ENCODE results near the gene SLC20A1.

SLC20A1 gene

GRCh38 chr2:112703684-112704083, 57.9 kb downstream of the SLC20A1 start:
- no peak for TF ChIP-seq TEAD4 (IDR thresholded peaks at IDR 0.05)
- no peak for TF ChIP-seq MAX (IDR thresholded peaks at IDR 0.05)
- TF ChIP-seq CREB1 (IDR thresholded peaks at IDR 0.05; ENCODE audit: low read depth) = no peak
- TF ChIP-seq ZBTB7A (IDR thresholded peaks at IDR 0.05; ENCODE audit: low read depth) = no peak
- no peak for TF ChIP-seq EP300 (IDR thresholded peaks at IDR 0.05; ENCODE audit: borderline replicate concordance)
- no peak for TF ChIP-seq FOXM1 (IDR thresholded peaks at IDR 0.05; ENCODE audit: borderline replicate concordance, low read depth)
- TF ChIP-seq REST (IDR thresholded peaks at IDR 0.05; ENCODE audit: low read depth) = no peak
- no peak for TF ChIP-seq NFIC (IDR thresholded peaks at IDR 0.05)
- TF ChIP-seq CEBPB (IDR thresholded peaks at IDR 0.05) = no peak
- no peak for TF ChIP-seq EGR1 (IDR thresholded peaks at IDR 0.05)
- TF ChIP-seq TAF1 (IDR thresholded peaks at IDR 0.05; ENCODE audit: low read depth) = no peak

- TF ChIP-seq MAX (IDR thresholded peaks at IDR 0.05) = no peak
- no peak for TF ChIP-seq TAF1 (IDR thresholded peaks at IDR 0.05; ENCODE audit: low read depth)
- no peak for TF ChIP-seq NFIC (IDR thresholded peaks at IDR 0.05)
- no peak for TF ChIP-seq ZBTB7A (IDR thresholded peaks at IDR 0.05; ENCODE audit: low read depth)
- TF ChIP-seq TCF12 (IDR thresholded peaks at IDR 0.05; ENCODE audit: low read depth) = no peak
- TF ChIP-seq EP300 (IDR thresholded peaks at IDR 0.05; ENCODE audit: borderline replicate concordance) = no peak
- no peak for TF ChIP-seq REST (IDR thresholded peaks at IDR 0.05; ENCODE audit: low read depth)
- no peak for TF ChIP-seq CEBPB (IDR thresholded peaks at IDR 0.05)
- TF ChIP-seq TEAD4 (IDR thresholded peaks at IDR 0.05) = no peak
- no peak for TF ChIP-seq EGR1 (IDR thresholded peaks at IDR 0.05)
- TF ChIP-seq USF1 (IDR thresholded peaks at IDR 0.05) = no peak
- no peak for TF ChIP-seq YY1 (IDR thresholded peaks at IDR 0.05; ENCODE audit: low read depth)
- no peak for TF ChIP-seq CREB1 (IDR thresholded peaks at IDR 0.05; ENCODE audit: low read depth)
- no peak for TF ChIP-seq RAD21 (IDR thresholded peaks at IDR 0.05; ENCODE audit: low read depth)
These were observed 59.8 kb downstream of the SLC20A1 start for GRCh38 chr2:112705575-112705974.

- no peak for TF ChIP-seq CEBPB (IDR thresholded peaks at IDR 0.05)
- no peak for TF ChIP-seq REST (IDR thresholded peaks at IDR 0.05; ENCODE audit: low read depth)
- TF ChIP-seq EP300 (IDR thresholded peaks at IDR 0.05; ENCODE audit: borderline replicate concordance) = no peak
- TF ChIP-seq TAF1 (IDR thresholded peaks at IDR 0.05; ENCODE audit: low read depth) = no peak
- no peak for TF ChIP-seq ZBTB7A (IDR thresholded peaks at IDR 0.05; ENCODE audit: low read depth)
- TF ChIP-seq CREB1 (IDR thresholded peaks at IDR 0.05; ENCODE audit: low read depth) = no peak
- no peak for TF ChIP-seq TEAD4 (IDR thresholded peaks at IDR 0.05)
- TF ChIP-seq FOXM1 (IDR thresholded peaks at IDR 0.05; ENCODE audit: borderline replicate concordance, low read depth) = no peak
- no peak for TF ChIP-seq MAX (IDR thresholded peaks at IDR 0.05)
- no peak for TF ChIP-seq NFIC (IDR thresholded peaks at IDR 0.05)
- TF ChIP-seq RAD21 (IDR thresholded peaks at IDR 0.05; ENCODE audit: low read depth) = no peak
These were observed 60.5 kb downstream of the SLC20A1 start for GRCh38 chr2:112706170-112706664.

- TF ChIP-seq CREB1 (IDR thresholded peaks at IDR 0.05; ENCODE audit: low read depth) = no peak
- TF ChIP-seq USF1 (IDR thresholded peaks at IDR 0.05) = no peak
These were observed 63.2 kb downstream of the SLC20A1 start for GRCh38 chr2:112708968-112709367.

GRCh38 chr2:112709703-112710102, 64.0 kb downstream of the SLC20A1 start:
- TF ChIP-seq TCF12 (IDR thresholded peaks at IDR 0.05; ENCODE audit: low read depth) (no peak), ZBTB7A (IDR thresholded peaks at IDR 0.05; ENCODE audit: low read depth) (no peak), CREB1 (IDR thresholded peaks at IDR 0.05; ENCODE audit: low read depth) (no peak), USF1 (IDR thresholded peaks at IDR 0.05) (no peak), CEBPB (IDR thresholded peaks at IDR 0.05) (no peak), FOXM1 (IDR thresholded peaks at IDR 0.05; ENCODE audit: borderline replicate concordance, low read depth) (no peak), TAF1 (IDR thresholded peaks at IDR 0.05; ENCODE audit: low read depth) (no peak), EP300 (IDR thresholded peaks at IDR 0.05; ENCODE audit: borderline replicate concordance) (no peak), REST (IDR thresholded peaks at IDR 0.05; ENCODE audit: low read depth) (no peak), YY1 (IDR thresholded peaks at IDR 0.05; ENCODE audit: low read depth) (no peak), EGR1 (IDR thresholded peaks at IDR 0.05) (no peak), RAD21 (IDR thresholded peaks at IDR 0.05; ENCODE audit: low read depth) (no peak), NFIC (IDR thresholded peaks at IDR 0.05) (no peak), TEAD4 (IDR thresholded peaks at IDR 0.05) (no peak), MAX (IDR thresholded peaks at IDR 0.05) (no peak)

Data from Ishikawa (cell line).